HEK293 (cell line): ENCODE results near the gene BCAP31.

ENCODE experiments used
- KLF8 ChIP-seq: fragments of 450-650 bp; formaldehyde crosslinking; IDR thresholded peaks from 2 replicates; pipeline ENCODE4 v1.5.1; 2016; ENCODE audit warnings: missing biosample characterization, missing genetic modification characterization
- REST ChIP-seq: fragments of 450-650 bp; formaldehyde crosslinking; IDR thresholded peaks from 2 replicates; pipeline ENCODE4 v1.5.1; 2016; ENCODE audit warnings: missing biosample characterization, missing genetic modification characterization
- ZFP41 ChIP-seq: fragments of 450-650 bp; formaldehyde crosslinking; IDR thresholded peaks from 2 replicates; pipeline ENCODE4 v1.5.1; 2016; ENCODE audit warnings: missing biosample characterization, missing genetic modification characterization, borderline replicate concordance
- ZNF24 ChIP-seq: fragments of 450-650 bp; formaldehyde crosslinking; IDR thresholded peaks from 2 replicates; pipeline ENCODE4 v1.5.1; 2016; ENCODE audit warnings: missing biosample characterization, missing genetic modification characterization
- ZNF274 ChIP-seq, 2 experiments: fragments of 200-500 bp in 1 of 2; fragments of 450-650 bp in 1 of 2; sonication (Bioruptor generic) in 1 of 2; formaldehyde crosslinking in 1 of 2; IDR thresholded peaks; 2 replicates each; pipeline versions ENCODE4 v1.5.1 to v1.6.1; 2014 to 2016; ENCODE audit warnings: borderline replicate concordance in 1 of 2, inconsistent platforms in 1 of 2, low read length in 1 of 2, missing biosample characterization in 1 of 2, missing genetic modification characterization in 1 of 2
- ZNF544 ChIP-seq: fragments of 450-650 bp; formaldehyde crosslinking; IDR thresholded peaks from 2 replicates; pipeline ENCODE4 v1.5.0; 2017; ENCODE audit warnings: missing biosample characterization, missing genetic modification characterization
- ZNF792 ChIP-seq: fragments of 450-650 bp; formaldehyde crosslinking; IDR thresholded peaks from 2 replicates; pipeline ENCODE4 v1.5.1; 2016; ENCODE audit warnings: missing biosample characterization, missing genetic modification characterization
- ZSCAN16 ChIP-seq: fragments of 450-650 bp; formaldehyde crosslinking; IDR thresholded peaks from 2 replicates; pipeline ENCODE4 v1.5.1; 2016; ENCODE audit warnings: missing biosample characterization, missing genetic modification characterization
- TF ChIP-seq, protein P1 (sequence below): fragments of 450-650 bp; formaldehyde crosslinking; IDR thresholded peaks from 2 replicates; pipeline ENCODE4 v1.5.1; 2016; ENCODE audit warnings: missing biosample characterization, missing genetic modification characterization
- TF ChIP-seq, protein P2 (sequence below): fragments of 450-650 bp; IDR thresholded peaks from 2 replicates; pipeline ENCODE4 v1.5.1; 2018; ENCODE audit warnings: missing biosample characterization, mild to moderate bottlenecking, missing genetic modification characterization
- TF ChIP-seq, protein P3 (sequence below): fragments of 450-650 bp; IDR thresholded peaks from 2 replicates; pipeline ENCODE4 v1.5.1; 2018; ENCODE audit warnings: missing biosample characterization, missing genetic modification characterization

- TF ChIP-seq KLF8 (tag by site-specific recombination) (no peak), ZNF274 (IDR thresholded peaks at IDR 0.05; ENCODE audit: low read length) (no peak), ZNF274 (tag by site-specific recombination; IDR thresholded peaks at IDR 0.05; ENCODE audit: borderline replicate concordance) (no peak), ZNF544 (tag by site-specific recombination) (no peak), ZFP41 (no peak), REST (tag by site-specific recombination) (no peak), ZSCAN16 (tag by site-specific recombination) (no peak), ZNF792 (tag by site-specific recombination) (no peak), ZNF24 (no peak)
- TF ChIP-seq, protein P1, sequence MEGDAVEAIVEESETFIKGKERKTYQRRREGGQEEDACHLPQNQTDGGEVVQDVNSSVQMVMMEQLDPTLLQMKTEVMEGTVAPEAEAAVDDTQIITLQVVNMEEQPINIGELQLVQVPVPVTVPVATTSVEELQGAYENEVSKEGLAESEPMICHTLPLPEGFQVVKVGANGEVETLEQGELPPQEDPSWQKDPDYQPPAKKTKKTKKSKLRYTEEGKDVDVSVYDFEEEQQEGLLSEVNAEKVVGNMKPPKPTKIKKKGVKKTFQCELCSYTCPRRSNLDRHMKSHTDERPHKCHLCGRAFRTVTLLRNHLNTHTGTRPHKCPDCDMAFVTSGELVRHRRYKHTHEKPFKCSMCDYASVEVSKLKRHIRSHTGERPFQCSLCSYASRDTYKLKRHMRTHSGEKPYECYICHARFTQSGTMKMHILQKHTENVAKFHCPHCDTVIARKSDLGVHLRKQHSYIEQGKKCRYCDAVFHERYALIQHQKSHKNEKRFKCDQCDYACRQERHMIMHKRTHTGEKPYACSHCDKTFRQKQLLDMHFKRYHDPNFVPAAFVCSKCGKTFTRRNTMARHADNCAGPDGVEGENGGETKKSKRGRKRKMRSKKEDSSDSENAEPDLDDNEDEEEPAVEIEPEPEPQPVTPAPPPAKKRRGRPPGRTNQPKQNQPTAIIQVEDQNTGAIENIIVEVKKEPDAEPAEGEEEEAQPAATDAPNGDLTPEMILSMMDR (tag by site-specific recombination) = no peak
- TF ChIP-seq, protein P2, sequence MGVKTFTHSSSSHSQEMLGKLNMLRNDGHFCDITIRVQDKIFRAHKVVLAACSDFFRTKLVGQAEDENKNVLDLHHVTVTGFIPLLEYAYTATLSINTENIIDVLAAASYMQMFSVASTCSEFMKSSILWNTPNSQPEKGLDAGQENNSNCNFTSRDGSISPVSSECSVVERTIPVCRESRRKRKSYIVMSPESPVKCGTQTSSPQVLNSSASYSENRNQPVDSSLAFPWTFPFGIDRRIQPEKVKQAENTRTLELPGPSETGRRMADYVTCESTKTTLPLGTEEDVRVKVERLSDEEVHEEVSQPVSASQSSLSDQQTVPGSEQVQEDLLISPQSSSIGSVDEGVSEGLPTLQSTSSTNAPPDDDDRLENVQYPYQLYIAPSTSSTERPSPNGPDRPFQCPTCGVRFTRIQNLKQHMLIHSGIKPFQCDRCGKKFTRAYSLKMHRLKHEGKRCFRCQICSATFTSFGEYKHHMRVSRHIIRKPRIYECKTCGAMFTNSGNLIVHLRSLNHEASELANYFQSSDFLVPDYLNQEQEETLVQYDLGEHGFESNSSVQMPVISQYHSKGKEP = no peak
- TF ChIP-seq, protein P3, sequence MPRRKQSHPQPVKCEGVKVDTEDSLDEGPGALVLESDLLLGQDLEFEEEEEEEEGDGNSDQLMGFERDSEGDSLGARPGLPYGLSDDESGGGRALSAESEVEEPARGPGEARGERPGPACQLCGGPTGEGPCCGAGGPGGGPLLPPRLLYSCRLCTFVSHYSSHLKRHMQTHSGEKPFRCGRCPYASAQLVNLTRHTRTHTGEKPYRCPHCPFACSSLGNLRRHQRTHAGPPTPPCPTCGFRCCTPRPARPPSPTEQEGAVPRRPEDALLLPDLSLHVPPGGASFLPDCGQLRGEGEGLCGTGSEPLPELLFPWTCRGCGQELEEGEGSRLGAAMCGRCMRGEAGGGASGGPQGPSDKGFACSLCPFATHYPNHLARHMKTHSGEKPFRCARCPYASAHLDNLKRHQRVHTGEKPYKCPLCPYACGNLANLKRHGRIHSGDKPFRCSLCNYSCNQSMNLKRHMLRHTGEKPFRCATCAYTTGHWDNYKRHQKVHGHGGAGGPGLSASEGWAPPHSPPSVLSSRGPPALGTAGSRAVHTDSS = no peak
Measured at GRCh38 chrX:153725039-153725831, 1.0 kb upstream of the BCAP31 start.
